Mucosa of gallbladder (tissue), 1 donor: ENCODE data around the gene ISCA1. TPM values are rescaled to one million over a fixed set of nuclear protein-coding genes. Genes with fewer than 3 reads are reported as not detected.

ENCODE experiments used
- DNase-seq: peaks from one replicate; pipeline ENCODE4 v3.0.0-alpha.2; 2020; ENCODE audit warnings: low spot score
- total RNA-seq: library from RNA; stranded (reverse); gene quantifications from one replicate; pipeline ENCODE4 v1.2.1, GENCODE V29; 2021
- donor health status: DM: no; HTN: no; CAD: no.

ISCA1 gene
- total RNA-seq, 1 donor from 2014 or later, result 34.6 TPM

DNA sequence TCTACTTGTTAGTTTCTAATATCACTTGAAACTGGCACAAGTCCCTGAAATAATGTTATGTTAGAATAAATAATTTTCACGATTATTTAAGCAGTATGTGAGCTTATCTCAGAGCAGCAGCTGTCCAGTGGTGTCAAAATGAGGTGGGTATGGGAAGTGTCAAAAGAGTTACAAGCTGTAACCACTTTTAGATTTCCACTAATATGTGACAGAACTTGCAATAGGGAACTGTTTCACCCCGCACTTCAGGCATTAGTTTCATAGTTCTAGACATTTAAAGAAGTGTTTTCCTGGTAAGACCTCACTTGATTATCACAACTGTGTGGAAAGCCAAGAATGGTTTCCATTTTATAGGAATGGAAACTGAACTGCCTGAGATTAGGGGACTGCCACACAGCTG, 2.9 kb upstream of the ISCA1 start:
- DNase-seq, result no peak

DNA sequence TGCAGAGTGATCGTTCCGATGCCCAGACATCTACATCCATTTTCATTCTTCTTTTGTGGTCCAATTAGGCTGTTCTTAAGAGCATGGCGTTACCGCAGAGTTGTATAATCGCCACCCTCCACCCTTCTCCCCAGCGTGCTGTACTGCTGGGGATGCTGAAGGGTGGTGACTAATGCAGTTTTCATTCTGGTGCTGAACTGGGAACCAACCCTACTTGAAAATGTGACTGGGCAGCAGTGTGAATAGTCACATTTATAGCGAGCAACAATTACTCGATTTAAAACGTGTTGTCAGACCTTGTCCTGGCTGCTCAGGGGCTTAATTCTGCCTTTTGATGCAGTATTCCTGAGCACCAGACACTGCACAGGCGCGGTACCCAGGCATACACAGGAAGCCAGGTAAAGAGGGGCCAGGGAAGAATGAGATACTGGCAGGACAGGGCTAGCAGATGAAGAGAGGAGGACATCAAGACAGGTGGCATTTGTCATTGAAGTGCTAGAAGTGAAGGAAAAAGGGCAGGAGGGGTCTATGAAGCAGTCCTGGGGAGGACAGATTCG, 719 bp upstream of the ISCA1 start:
- DNase-seq, result no peak

DNA sequence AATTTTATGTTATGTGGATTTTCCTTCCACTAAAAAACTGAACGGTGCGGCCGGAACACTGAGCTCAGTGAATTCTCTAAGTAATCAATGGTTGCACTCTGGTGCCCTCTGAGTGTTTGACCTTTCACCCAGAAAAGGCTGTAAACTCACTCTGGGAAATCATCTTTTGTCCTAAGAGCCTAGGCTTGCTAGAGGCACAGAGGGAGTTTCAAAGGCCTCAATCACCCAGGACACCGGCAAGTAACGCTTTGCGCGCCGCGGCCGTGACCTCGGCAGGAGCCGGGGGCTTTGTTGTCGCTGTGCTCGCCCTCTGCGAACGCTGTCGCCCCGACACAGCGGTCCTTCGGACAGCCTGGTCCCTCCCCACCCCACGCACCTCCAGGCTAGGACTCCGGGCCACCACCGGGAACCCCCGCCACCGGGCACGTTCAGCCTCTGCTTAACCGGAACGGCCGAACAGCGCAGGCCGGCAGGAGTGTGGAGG, 703 bp downstream of the ISCA1 start:
- no peak for DNase-seq

DNA sequence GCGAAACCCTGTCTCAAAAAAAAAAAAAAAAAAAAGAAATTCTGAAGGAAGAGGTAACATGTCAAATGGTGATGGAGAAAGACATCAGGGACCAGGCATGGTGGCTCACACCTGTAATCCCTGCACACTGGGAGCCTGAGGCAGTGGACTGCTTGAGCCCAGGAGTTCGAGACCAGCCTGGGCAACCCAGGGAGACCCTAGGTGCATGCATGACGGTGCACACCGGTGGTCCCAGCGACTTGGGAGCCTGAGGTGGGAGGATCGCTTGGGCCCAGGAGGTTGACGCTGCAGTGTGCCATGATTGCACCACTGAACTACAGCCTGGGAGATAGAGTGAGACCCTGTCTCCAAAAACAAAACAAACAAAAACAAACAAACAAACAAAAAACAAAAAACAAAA, 1.8 kb downstream of the ISCA1 start:
- no peak for DNase-seq

DNA sequence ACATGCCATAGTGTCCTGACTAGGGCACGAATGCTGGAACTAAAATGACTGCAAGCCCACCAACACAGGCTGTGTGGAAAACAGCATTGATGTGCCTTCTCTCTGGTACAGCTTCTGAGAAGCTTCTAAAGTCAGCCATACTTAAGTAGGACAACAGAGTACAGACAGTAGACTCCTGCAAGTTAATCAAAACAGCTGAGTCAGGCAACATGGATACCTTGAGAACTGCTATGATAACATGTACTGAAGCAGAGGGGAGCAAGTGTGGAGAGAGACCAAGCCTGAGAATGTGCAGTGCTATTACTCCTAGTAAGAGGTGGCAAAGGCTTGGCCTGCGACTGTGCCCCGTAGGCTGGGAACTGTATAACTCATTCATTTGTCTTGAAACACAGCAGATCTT, 2.5 kb downstream of the ISCA1 start:
- no peak for DNase-seq

DNA sequence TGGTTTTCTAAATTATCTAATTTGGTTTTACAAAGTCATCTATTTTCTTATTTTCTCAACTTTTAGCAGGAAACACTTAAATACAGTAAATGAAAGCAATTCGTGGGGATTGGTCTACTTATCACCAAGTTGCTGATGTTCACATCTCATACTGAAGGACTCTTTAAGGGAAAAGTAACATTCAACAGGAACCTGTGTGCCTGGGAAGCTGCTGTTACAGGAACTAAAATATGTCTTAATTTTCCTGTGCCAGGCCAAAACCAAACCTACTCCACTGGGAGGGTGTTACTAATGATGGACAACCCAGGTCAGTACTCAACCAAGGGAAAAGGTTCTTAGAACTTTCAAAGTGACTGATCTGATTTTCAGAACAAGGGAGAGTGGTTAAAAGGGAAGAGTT, 5.3 kb downstream of the ISCA1 start:
- no peak for DNase-seq

DNA sequence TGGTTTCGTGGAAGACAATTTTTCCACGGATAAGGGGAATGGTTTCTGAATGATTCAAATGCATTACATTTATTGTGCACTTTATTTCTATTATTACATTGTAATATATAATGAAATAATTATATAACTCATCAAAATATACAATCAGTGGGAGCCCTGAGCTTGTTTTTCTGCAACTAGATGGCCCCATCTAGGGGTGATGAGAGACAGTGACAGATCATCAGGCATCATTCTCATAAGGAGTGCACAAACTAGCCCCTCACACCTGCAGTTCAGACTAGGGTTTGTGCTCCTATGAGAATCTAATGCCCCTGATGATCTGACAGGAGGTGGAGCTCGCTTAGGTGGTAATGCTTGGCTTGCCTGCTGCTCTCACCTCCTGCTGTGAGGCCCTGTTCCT, 6.4 kb downstream of the ISCA1 start:
- no peak for DNase-seq

DNA sequence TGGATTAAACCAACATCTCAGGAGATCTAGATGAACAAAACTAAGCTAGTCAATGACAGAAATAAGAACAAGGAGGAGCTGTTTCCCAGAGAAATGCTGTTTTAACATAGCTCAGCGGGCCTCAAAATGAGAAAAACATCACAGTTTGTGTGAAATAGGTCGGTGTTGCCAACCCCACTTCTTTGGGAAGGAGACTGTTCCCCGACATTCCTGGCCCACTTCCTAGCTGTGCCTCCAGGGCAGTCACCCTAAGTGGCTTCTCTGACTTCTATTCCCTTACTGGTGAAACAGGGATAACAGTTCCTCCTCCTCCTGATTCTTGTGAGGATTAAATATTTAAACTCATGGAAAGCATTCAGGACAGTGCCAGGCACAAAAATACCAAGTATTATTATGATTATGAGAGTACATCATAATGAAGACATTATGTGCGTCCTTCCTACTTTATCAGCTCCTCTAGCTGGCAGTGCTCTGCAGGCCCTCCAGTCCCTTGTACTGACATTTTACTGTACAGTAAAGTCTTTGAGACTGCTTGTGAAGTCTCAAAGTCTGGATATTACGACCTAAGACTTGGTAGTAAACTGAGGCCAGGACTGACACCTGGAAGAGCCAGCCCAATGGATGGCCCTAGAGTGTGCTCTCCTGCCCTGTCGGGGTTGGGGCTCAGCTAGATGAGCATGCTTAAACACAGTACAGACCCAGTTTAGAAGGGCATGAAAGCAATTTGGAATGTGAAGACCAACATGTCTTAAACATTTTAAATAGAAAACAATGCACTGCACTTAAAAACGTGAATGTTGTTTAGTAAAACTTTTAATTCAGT, 7.3 kb downstream of the ISCA1 start:
- DNase-seq, result no peak

DNA sequence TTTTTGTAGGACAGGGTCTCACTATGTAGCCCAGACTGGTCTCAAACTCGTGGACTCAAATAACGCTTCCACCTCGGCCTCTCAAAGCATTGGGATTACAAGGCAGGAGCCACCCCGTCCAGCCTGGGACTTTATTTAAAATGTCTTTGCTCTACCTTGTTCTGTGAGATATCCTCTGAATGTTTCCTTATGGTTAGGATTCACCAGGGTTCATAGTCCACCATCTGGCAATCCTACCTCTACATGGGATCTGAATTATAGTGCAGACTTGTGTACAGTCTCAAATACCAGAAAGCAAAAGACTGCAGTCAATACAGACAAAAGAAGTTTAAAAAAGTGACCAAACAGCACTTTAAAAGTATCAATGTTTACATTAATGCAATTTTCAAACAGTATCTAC, 10.1 kb downstream of the ISCA1 start:
- no peak for DNase-seq

DNA sequence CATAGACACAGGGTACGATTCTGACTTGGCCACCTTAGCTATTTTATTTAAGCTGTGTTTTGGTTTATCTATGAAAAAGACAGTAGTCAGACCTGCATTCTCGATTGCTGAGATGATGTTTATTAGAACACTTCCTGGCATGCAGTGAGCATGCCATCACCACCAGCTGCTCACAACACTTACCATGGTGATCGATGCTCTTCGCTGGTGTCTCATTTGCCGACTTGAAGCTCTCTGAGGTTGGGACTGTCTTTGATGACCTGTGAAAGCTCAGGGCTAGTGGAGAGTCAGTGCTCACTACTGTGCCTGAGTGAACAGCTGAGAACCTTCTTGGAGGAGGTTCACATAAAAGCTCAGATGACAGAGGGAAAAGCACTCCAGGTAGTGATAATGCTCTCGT, 18.5 kb downstream of the ISCA1 start:
- DNase-seq, result no peak

DNA sequence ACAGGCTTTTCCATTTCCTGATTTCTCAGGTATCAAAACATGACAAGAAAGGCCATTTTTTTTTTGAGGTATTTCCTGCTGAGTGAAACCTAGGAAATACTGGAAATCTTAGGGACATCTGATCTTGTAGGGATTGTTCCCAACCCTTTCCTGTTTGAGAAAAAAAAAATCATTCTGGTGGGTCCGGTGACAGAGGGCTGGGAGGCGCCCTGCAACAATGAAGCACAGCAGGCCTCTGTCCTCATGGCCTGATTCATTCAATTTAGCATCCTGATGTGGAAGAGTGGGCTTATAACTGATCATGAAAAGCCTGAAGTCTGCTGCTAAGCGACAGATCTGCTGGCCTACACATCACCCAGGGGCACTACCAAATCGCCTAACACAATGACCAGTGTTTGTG, 19.8 kb downstream of the ISCA1 start:
- DNase-seq, result no peak

DNA sequence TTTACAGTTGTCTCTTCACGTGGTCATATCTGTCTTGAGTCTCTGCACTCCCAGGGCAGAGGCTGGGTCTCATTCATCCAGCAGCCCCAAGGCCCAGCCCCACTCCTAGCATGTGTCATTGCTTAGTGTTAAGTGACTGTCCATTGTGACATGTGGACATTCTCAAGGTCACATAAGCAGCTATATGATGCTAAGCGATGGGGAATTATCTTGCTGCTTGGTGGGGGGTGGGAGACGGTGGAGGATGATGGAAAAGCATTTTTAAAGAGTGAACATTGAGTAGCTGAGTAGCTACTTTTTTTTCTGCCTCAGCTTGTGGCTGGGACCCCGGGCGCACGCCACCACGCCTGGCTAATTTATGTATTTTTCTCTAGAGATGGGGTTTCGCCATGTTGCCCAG, 22.8 kb downstream of the ISCA1 start, which contains the start of gene C9orf153:
Gene C9orf153, minus strand, starts transcription at position 101 of the 400 bp plus-strand sequence. CDS start 30,054 bp downstream, outside the sequence.
- DNase-seq, result no peak

DNA sequence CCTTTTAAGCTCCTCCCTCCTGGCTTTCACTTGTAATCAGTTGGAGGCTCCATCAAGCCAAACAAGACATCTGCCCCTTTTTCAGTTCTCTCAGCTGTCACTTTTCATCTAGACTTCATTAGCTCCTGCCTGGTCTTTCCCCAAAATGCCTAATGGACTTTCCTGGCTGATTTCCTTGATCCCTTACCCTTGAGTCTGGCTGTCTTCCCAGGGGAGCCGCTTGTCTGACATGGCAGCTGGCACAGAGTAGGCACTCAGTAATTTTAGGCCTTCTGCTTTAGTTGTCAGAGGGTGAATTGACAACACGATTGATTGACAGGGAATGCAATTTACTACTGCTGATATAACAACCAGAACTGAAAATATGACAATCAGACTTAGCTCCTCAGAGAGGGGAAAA, 24.9 kb downstream of the ISCA1 start:
- no peak for DNase-seq

DNA sequence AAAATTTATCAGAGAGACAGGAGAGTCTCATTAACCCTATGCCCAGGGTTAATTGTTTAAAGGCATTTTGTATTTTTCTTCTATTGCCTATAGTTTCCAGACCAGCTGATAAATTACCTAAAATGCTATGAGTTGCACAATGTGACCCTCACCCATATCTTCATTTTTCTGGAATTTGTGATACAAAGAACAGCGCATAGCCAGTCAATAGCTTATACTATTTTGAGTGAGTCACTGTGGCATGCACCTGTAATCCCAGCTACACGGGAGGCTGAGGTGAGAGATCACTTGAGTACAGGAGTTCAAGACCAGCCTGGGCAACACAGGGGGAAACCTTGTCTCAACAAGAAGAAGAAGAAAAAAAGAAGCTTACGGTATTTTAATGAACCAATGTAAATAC, 25.7 kb downstream of the ISCA1 start:
- no peak for DNase-seq

DNA sequence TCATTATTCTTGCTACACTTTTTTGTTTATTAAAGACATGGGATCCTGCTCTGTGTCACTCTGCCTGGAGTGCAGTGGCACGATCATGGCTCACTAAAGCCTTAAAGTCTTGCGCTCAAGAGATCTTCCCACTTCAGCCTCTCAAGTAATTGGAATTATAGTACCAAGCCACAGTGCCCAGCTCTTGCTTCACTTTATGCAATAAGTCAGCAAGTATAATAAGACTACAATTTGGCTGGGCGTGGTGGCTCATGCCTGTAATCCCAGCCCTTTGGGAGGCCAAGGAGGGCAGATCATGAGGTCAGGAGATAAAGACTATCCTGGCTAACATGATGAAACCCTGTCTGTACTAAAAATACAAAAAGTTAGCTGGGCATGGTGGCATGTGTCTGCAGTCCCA, 28.8 kb downstream of the ISCA1 start:
- no peak for DNase-seq

DNA sequence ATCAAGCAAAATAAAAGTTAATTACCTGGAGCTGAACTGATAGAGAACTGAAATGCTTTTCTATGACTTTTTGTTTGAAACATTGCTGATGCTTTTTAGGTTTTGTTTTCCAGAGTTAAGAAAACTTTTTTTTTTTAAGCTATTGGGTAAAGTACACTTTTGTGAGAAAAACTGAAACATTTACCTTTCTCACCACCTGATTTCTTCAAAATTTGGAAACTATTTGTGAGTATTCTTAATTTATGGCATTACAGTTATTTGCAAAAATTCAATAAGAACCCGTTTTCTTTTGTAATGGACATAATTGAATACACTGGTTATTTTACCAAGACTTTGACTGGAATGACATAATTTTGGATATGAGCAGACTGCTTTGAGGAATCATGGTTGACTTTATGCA, 29.5 kb downstream of the ISCA1 start:
- no peak for DNase-seq

DNA sequence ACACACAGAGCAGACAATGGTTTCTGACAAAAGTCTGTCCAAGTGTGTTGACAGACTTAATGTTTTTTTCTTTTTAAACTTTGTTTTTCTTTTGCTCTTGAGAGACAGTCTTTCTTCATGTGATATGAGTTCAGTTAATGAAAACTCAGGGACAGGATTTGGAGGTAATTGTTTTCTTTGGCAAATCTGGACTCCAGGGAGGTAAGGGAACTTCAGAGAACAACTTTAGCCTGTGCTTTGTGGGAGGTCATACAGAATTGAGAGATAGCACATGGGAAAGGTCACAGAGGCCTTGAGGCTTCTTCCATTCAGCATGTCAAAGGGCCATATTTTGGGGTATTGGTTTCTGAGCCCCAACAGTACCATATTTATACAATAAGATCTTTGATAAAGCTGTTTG, 32.2 kb downstream of the ISCA1 start:
- no peak for DNase-seq

DNA sequence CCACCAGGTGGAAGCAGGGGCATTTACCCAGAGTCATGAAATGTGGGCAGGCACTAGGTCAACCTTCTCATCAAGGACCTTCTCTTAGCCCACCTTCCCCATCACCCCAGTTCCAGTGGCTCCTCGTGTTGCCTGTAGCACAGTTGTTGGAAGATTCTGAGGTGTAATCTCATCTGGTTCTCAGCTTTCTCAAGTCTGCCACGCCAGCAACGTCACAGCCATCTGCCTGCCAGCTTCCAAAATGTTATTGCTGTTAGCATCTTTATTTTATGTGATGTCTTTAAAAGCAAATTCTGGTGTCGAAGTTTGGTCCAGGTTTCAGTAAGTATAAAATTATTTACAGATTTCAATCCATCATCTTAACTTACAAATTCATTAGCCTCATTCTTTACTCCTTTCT, 33.6 kb downstream of the ISCA1 start:
- no peak for DNase-seq

DNA sequence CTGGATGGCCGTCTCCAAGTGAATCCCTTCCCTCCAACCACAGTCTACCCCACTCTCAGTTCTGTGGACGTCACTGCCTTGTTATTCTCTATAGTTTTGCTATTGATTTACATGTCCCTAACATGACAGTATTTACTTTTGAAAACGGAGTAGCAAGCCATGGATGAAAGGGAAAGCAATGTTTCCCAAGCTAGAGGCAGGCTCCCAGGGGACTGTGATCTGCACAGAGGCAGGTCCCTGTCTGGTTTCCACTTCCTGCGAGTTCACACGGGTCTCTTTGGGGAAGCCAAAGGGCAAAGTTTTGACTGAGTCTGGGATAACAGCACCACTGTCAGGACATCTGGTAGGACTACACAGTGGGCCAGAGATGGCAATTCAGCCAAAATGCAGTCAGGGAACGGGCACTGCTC, 35.6 kb downstream of the ISCA1 start:
- DNase-seq, result no peak

DNA sequence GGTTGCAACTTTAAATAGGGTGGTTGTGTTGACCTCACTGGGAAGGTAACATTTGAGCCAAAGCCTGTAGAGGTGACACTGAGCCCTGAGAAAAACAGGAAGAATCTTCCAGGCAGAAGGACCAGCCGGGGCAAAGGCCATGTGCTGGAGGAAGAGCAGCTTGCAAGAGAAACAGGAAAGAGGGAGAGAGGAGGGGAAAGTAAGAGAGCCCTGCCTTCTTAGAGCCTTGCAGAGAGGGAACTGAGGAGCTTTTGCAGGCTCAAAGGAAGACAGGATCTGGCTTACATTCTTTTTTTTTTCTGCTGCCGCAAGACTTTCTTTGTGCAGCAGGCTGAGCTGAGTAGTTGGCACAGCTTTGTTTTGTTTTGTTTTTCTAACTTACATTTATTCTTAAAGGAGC, 40.3 kb downstream of the ISCA1 start:
- no peak for DNase-seq

DNA sequence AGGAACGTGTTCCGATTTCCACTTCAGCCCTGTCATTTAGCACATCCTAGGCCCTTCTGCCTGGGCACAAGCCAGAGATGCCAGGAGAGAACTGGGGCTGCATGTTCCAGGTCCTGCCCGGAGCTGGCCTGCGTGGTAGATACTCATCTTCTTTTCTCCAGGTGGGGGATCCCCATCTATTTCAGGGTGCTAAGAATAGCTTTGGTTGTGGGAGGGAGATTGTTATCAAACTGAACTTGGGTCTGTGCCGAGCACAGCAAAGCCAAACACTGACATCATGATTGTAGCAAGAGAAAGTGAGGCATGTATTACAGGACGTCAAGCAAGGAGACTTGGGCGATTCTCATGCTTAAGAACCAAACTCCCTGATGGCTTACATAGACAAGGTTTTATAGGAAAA, 41.1 kb downstream of the ISCA1 start:
- no peak for DNase-seq

DNA sequence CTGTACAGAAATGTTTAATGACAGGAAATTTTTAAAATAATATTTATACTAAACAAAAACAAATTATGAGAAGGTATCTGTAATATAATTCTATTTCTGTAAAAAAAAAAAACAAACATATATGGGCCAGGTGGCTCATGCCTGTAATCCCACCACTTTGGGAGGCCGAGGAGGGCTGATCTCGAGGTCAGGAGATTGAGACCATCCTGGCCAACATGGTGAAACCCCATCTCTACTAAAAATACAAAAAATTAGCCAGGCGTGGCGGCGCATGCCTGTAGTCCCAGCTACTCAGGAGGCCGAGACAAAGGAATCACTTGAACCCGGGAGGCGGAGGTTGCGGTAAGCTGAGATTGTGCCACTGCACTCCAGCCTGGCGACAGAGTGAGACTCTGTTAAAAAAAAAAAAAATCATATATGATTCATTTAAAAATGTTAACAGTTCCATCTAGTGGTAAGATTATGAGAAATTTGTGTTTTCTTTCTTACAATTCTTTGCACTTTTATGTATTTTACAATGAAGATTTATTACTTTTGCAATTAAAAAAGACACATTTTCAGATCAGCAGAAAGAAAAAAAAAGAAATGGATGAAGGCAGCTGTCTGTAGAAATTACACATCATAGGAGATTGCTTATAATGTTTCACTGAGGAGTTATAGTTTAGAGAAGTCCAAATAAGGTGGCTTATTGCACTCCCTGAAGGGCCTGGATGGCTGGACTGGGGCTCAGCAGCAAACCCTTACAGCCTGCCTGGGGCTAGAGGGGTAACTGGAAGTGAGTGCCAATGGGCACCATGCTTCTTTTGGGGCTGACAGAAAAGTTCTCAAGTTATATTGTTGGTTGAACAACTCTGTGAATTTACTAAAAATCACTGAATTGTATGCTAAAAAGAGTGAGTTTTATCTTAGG, 43.2 kb downstream of the ISCA1 start:
- DNase-seq, result no peak

DNA sequence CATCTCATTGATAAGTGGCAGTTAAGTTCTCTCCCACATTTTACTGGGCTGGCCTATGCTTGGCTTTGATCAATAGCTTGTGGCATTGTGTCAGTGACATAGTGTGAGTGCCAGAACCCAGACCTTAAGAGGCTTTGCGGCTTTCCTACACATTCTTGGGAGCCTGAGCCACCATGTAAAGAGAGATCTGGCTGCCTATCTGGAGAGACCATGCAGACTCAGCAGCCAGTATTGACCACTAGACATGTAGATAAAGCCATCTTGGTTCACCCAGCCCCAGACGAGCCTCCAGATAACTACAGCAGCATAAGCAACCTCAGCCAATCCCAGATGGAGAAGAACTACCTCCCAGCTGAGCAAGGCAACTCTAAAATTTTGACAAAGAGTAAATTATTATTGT, 51.5 kb downstream of the ISCA1 start:
- DNase-seq, result no peak
